GM12874 (cell line): ENCODE data around the gene PCMTD2.

ENCODE experiments used
- TF ChIP-seq, protein P1 (sequence below): IDR thresholded peaks from 2 replicates; pipeline ENCODE4 v1.5.1; 2011; ENCODE audit warnings: low read depth, mild to moderate bottlenecking, control low read depth, low read length, moderate library complexity; ENCODE audit not compliant: insufficient read depth

Gene PCMTD2

DNA sequence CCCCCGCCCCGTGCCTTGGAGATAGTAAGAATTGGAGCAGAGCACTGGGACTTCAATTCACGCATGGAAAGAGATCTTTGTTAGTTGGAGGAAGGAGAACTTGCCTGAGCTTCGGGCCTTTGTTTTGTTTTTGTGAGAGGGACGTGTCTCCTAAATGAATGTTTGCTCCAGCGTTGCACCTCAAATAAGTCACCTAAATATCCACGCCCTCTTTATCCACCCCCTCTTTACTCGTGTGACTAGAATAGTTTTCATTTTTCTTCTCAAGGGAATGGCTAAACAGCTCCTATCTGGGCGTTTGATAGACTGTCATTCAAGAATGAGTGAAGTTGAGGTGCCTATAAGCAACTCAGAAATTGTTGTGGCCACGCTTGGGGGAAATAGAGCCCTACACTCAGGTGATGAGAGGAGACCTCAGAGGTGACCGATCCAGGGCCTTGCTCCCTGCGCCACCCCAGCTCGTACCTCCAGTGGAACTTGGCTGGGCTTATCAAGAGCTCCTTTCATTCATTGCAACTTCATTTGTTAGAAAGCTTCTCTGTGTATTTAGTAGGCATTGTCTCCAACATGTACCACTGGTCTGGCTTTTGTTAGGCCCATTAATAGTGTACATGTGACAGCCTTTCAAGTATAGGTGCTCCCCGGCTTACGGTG lies 861 bp downstream of the PCMTD2 start:
- TF ChIP-seq, protein P1, sequence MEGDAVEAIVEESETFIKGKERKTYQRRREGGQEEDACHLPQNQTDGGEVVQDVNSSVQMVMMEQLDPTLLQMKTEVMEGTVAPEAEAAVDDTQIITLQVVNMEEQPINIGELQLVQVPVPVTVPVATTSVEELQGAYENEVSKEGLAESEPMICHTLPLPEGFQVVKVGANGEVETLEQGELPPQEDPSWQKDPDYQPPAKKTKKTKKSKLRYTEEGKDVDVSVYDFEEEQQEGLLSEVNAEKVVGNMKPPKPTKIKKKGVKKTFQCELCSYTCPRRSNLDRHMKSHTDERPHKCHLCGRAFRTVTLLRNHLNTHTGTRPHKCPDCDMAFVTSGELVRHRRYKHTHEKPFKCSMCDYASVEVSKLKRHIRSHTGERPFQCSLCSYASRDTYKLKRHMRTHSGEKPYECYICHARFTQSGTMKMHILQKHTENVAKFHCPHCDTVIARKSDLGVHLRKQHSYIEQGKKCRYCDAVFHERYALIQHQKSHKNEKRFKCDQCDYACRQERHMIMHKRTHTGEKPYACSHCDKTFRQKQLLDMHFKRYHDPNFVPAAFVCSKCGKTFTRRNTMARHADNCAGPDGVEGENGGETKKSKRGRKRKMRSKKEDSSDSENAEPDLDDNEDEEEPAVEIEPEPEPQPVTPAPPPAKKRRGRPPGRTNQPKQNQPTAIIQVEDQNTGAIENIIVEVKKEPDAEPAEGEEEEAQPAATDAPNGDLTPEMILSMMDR, result no peak

DNA sequence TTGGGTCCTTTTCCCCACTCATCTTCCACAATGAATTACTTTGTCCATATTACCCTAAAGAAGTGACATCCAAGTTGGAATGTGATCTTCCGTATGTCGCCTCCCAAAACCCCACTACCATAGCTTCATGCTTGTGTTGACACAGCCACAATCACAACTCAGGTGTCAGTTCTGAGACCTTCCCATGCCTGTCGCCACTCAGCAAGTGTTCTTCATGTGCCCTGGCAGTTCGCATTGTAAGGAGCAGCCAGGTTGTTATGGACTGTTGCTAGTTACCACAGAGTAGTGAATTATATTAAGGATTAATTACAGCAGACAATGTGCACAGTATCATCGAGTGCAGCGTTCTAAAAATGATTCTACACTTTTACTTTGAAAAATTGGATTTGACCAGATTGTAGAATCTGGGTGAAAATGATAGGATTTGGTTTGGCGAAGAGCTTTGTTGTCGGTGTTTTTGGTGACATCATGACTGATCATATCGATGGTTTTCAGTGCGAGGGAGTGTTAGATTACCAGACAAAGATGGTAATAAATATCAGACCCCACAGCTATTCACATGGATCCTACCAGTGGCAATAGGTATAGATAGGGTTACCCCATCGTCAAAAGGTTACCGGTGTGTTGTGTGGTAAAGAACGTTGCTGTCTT lies 1.7 kb downstream of the PCMTD2 start:
- TF ChIP-seq, protein P1, result no peak

DNA sequence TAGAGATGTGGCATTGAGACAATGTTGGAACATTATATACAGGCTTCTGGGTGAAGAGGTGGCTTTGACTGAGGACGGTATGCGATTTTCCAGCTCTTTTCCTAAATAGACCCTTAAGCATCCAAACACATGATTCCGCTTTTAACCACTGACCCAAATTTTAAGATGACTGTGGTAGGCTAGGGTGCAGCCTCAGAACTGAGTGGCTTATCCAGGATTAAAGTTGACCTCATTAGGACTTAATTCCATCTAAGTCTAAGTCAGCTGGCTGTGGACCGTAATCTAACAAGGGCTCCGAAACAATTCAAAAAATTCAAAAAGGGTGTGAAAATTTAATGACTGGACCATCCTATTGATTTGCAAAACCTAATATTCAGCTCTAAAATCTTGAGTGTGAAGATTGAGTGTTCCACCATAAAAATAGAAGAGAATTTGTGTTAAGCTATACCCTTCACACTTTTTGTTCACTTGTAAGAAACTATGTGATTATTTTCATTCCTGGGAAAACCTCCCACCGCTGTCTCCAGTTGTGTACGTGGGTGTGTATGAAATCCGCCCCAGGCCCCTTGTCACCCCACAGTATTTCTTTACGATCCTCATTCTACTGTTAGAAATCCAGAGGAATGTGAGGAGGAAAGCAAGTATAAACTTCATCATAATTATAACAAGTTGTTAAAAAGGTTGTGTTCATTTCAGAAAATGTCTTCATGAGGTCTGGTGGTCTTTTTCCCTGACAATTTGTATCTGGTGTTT lies 2.7 kb downstream of the PCMTD2 start:
- TF ChIP-seq, protein P1, result no peak

DNA sequence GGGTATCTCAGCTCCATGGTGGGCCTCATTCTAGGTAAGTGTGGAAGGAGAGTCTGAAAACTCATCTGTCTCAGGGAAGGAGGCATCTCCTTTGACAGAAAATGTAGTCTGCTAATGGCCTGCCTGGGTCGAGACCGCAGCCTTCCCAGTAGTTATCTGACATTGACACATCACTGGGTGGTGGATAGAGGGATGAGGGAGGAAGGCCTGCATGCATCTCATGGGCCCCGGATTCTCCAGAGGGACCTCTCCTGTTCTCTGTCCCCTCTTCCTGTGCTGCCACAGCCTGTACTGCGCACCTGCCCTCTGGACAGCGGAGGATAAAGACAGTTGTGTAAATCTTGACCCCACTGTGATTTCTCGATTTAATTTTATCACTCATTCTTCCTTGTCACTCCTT lies 4.7 kb downstream of the PCMTD2 start:
- TF ChIP-seq, protein P1, result no peak

DNA sequence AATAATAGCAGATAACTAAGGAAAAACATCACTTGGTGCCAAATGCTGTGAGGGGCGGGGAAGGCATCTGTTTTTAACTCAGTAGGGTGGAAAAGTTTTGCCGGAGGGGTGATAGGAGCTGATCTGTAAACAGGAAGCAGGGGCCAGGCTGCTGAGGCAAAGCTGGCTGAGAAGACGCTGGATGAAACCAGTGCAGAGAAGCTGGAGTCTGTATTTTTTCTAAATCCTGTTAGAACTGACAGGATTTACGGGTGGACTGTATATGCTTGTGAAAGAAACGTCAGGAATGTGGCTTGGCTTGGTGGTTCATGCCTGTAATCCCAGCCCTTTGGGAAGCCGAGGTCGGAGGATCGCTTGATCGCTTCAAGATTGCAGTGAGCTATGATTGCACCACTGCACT lies 5.6 kb downstream of the PCMTD2 start:
- TF ChIP-seq, protein P1, result no peak

DNA sequence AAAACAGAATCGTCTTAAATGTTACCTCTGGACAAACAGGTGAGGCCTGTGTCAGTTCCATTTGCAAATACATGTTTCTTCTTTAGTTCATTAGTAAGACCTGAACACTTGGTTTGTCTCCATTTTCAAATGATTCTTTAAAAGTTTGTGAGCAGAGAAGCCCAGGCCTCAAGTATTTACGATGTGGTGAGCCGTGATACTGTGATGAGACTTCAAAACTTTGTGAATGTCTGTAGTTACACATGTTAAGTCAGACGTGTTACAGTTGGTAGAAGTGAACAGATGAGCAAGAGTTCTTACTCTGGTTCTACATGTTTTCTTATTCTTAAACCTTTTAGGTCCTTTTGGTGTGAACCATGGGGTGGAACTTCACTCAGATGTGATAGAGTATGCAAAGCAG lies 8.5 kb downstream of the PCMTD2 start:
- TF ChIP-seq, protein P1, result no peak

DNA sequence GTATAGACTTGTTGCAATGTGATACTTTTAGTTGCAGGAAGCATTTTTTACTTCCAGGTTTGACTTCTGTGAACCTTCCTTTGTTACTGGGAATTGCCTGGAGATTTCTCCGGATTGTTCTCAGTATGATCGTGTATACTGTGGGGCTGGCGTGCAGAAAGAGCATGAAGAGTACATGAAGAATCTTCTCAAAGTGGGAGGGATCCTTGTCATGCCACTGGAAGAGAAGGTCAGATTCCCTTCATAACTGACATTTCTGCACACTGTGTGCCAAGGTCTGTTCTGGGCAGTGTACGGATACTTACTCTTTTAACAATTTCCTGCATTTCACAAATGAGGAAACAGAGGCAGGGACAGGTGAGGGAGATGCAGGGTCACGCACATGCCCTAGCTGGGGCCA lies 9.7 kb downstream of the PCMTD2 start:
- TF ChIP-seq, protein P1, result no peak
